MG63 (cell line): ENCODE results near the gene ACE. TPM values are rescaled to one million over a fixed set of nuclear protein-coding genes. Genes with fewer than 3 reads are reported as not detected.
A peak's percentile ranks its signal among the peaks of the same experiment; 100 is the strongest.
"Not testable (repeated sequence)": the region's sequence is repeated elsewhere in the genome, so short reads cannot be mapped to it uniquely, and the experiment has no call there.

Experiments used
- DNase-seq: peaks from one replicate; pipeline ENCODE4 v3.0.0-alpha.2; 2020
- H3K27me3 ChIP-seq: fragments of 250-450 bp; sonication (Bioruptor Pico); 2 replicates; pipeline ENCODE4 v1.5.1; 2020; ENCODE audit warnings: mild to moderate bottlenecking, moderate library complexity
- H3K36me3 ChIP-seq: fragments of 250-450 bp; sonication (Bioruptor Pico); 2 replicates; pipeline ENCODE4 v1.5.1; 2020; ENCODE audit warnings: mild to moderate bottlenecking, moderate library complexity
- H3K4me3 ChIP-seq: fragments of 250-450 bp; sonication (Bioruptor Pico); 2 replicates; pipeline ENCODE4 v1.5.1; 2020; ENCODE audit warnings: mild to moderate bottlenecking, moderate library complexity
- H3K9me3 ChIP-seq: fragments of 250-450 bp; sonication (Bioruptor Pico); 2 replicates; pipeline ENCODE4 v1.5.1; 2020; ENCODE audit warnings: mild to moderate bottlenecking, moderate library complexity
- total RNA-seq: library from RNA; depleted of rRNA; stranded (reverse); fragments of >200 nt; shearing (Covaris generic); gene quantifications from 2 replicates; pipeline ENCODE4 v1.2.3, GENCODE V29; 2014; ENCODE audit warnings: low replicate concordance

The ACE gene
- total RNA-seq, 1 experiment from 2014 or later = 0.40 TPM

GRCh38 chr17:63452962-63453551 is 23.8 kb upstream of the ACE start:
- H3K36me3 ChIP-seq = no peaks in the 10 kb centered on the region
- H3K27me3 ChIP-seq = no peaks in the 10 kb centered on the region
- DNase-seq = no peak
- no peak overlapping the region for H3K4me3 ChIP-seq
- no peaks in the 10 kb centered on the region for H3K9me3 ChIP-seq

DNA sequence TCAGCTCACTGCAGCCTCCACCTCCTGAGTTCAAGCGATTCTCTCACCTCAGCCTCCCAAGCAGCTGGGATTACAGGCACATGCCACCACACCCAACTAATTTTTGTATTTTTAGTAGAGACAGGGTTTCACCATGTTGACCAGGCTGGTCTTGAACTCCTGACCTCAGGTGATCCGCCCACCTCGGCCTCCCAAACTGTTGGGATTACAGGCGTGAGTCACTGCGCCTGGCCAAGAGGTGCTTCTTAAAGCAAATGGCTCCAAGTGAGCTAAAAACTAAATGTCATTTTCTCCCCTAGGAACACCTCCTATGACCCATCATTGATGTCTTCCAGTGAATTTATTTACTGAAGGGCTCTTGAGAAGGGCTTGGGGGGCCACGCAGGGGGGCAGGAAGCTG is 22.5 kb upstream of the ACE start:
- not testable (repeated sequence) for DNase-seq, H3K4me3 ChIP-seq, H3K36me3 ChIP-seq, H3K27me3 ChIP-seq, H3K9me3 ChIP-seq

DNA sequence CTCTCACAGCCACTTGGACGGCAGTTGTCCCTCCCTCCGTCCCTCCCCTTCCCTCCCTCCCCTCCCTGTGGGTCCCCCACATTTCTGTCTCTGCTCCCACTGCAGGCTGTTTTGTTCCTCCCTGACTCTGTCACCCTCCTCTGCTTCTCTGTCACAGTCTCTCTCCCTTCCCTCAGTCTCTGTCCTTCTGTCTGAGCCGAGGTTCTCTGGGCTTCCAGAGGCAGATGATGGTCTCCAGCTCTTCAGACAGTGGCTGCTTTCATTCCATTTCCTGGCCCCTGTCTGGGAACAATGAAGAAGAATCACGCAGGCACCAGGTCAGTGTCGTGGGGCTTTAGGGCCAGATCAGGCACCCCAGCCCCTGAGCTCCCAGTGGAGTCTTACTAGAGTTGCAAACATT is 21.9 kb upstream of the ACE start:
- Histone ChIP-seq H3K27me3 (no peaks in the 10 kb centered on the region), H3K9me3 (no peaks in the 10 kb centered on the region), H3K4me3 (no peak overlapping the region), H3K36me3 (no peaks in the 10 kb centered on the region)
- DNase-seq = no peak

DNA sequence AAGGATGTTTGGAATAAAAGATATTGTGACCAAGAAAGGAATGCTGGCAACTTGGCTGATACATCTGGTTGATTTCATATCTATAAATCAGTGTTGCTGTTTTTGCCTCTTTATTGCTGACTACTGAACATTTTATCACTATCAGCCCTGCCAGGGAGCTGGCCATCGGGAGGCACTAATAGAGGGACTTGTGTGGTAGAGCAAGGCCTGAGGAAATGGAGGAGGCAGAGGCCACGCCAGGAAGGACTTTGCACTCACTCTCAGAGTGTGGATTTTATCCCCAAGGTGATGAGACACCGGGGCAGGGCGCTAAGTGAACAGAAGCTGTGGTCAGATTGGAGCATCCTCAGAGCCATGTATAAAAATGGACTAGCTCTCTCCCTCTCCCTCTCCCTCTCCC is 21.4 kb upstream of the ACE start:
- Histone ChIP-seq H3K4me3 (no peak overlapping the region), H3K9me3 (no peaks in the 10 kb centered on the region), H3K36me3 (no peaks in the 10 kb centered on the region), H3K27me3 (no peaks in the 10 kb centered on the region)
- no peak for DNase-seq

DNA sequence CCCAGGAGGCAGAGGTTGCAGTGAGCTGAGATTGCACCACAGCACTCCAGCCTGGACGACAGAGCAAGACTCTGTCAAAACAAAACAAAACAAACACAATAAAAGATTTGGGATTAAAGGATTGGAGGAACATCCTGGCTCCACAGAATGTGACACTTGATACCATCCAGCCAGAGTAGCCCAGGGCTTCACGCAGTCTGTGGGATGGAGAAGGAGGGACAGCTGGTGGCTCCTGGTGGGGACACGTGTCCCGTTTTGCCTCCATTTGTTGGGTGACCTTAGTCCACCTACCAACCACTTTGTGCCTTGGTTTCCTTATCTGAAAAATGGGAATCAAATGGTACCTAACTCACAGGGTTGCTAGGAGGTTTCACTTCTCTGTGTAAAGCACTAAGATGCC is 18.4 kb upstream of the ACE start:
- H3K36me3 ChIP-seq = no peaks in the 10 kb centered on the region
- H3K4me3 ChIP-seq = no peak overlapping the region
- no peaks in the 10 kb centered on the region for H3K9me3 ChIP-seq
- no peak for DNase-seq
- no peaks in the 10 kb centered on the region for H3K27me3 ChIP-seq

DNA sequence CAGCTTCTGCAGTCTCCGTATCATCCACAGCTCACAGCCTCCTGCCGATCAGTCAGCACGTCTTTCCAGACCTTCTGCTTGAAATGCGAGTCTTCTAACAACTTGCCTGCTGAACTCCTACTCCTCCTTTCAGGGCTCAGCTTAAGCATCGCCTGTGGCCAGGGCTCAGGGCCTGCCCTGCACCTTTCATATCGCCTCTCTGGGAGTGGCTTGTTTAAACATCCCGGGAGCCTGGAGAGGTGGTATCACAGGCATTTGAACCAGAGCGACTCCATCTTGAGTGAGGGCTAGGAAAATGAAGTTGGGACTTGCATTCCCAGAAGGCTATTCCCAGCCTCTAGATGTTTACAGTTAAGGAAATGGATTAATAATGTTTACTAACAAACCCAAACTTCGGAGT is 16.8 kb upstream of the ACE start:
- Histone ChIP-seq H3K4me3 (no peak overlapping the region), H3K27me3 (no peaks in the 10 kb centered on the region), H3K9me3 (no peaks in the 10 kb centered on the region)

DNA sequence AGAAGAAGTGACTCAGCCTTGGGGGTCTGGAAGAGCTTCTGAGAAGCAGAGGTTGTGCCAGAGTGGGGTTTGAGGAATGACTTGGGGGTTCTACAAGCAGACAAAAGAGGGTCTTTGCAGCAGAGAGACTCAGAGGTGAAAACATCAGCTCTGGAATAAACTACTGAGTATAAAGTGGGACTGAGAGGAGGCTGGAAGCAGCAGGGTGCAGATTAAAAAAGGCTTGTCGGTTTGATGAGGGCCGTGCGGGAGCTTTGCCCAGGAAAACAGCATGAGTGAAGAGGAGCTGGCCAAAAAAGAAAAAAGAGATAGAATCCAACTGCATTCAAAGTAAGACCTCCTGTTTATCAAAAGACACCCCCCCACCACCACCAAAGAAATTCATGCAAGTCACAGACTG is 13.1 kb upstream of the ACE start:
- Histone ChIP-seq H3K4me3 (no peak overlapping the region), H3K27me3 (no peaks in the 10 kb centered on the region; the same call in 1 of the 2 replicates), H3K36me3 (no peaks in the 10 kb centered on the region), H3K9me3 (no peaks in the 10 kb centered on the region)
- no peak for DNase-seq

More for the DNA sequence above, 16.8 kb upstream of the ACE start:
- no peaks in the 10 kb centered on the region for H3K36me3 ChIP-seq
- DNase-seq = no peak

- Histone ChIP-seq H3K9me3 (no peaks in the 10 kb centered on the region), H3K36me3 (no peaks in the 10 kb centered on the region), H3K4me3 (no peak overlapping the region), H3K27me3 (no peaks in the 10 kb centered on the region; the same call in 1 of the 2 replicates)
- DNase-seq = no peak
Measured at GRCh38 chr17:63464691-63465236, 12.1 kb upstream of the ACE start.

GRCh38 chr17:63468099-63468498 is 8.8 kb upstream of the ACE start:
- DNase-seq, H3K4me3 ChIP-seq, H3K9me3 ChIP-seq, H3K36me3 ChIP-seq, H3K27me3 ChIP-seq: not testable (repeated sequence)

DNA sequence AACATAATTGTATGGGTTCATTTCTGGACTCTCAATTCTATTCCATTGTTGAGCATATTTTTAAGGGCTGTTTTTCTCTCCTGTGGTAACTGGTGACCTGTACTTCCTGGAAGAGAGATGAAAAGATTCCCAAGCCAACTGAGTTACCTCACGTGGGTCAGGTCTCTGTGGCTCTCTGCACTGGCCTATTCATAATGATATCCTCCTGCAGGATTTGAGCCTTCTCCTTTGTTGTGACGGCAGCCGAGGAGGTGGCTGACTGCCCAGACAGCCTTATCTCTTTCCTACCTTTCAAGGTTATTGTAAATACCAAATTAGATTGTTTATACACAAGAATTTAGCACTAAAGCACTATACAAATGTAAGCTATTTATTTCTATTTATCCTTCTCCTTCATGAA is 2.7 kb upstream of the ACE start:
- H3K4me3 ChIP-seq = no peak overlapping the region
- no peak for DNase-seq
- peaks cover 14% of the 10 kb centered on the region; the same call in 1 of the 2 replicates for H3K27me3 ChIP-seq
- H3K36me3 ChIP-seq = no peaks in the 10 kb centered on the region
- H3K9me3 ChIP-seq = no peaks in the 10 kb centered on the region

GRCh38 chr17:63474586-63475460 is 2.0 kb upstream of the ACE start:
- peaks cover 14% of the 10 kb centered on the region; the same call in 1 of the 2 replicates for H3K27me3 ChIP-seq
- DNase-seq = no peak

DNA sequence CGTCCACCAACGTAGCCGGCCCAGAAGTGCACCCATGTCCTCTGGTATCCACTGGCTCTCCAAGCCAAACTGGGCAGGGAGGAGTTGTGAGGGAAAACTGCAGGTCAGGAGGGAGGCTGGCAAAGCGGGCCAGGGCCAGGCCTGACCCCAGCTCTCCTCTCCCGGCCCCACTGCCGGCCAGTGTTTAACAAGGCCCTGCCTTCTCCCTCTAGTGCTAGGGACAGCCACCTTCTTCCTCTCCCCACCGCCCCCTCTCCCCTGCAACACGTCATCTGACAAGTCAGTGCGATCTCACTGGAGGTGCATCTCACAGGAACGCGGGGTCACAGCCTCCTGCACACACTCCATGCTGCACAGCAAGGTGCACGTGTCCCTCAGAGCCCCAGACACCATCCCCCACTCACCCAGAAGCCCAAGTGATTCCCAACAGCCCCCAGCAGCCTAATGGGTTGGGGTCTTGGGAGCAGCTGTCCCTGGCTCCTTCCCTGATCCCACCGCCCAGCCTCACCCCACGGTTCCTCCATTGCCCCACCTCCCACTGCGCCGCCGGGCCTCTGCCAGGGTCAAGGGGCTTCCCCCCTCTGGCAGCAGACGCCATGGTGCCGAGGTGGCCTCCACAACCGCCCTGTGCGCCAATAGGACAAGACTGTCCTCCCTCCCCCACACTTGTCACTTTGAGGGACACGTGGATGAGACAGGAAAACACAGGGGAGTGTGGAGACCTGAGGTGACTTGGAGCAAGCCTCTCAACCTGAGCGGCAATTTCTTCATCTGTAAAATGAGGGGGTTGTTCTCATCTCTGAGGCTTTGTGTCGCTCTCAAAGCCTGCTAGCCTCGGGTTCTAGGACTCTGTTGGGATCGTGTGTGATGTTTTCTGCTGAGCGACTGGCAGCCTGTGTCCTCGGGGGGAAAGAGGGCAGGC is 1.1 kb upstream of the ACE start:
- DNase-seq = no peak
- H3K27me3 ChIP-seq = peaks cover 14% of the 10 kb centered on the region; the same call in 1 of the 2 replicates
- no peak overlapping the region for H3K4me3 ChIP-seq
- H3K9me3 ChIP-seq = no peaks in the 10 kb centered on the region
- H3K36me3 ChIP-seq = no peaks in the 10 kb centered on the region

More at GRCh38 chr17:63474586-63475460, 2.0 kb upstream of the ACE start:
- H3K4me3 ChIP-seq = no peak overlapping the region
- no peaks in the 10 kb centered on the region for H3K9me3 ChIP-seq
- no peaks in the 10 kb centered on the region for H3K36me3 ChIP-seq

DNA sequence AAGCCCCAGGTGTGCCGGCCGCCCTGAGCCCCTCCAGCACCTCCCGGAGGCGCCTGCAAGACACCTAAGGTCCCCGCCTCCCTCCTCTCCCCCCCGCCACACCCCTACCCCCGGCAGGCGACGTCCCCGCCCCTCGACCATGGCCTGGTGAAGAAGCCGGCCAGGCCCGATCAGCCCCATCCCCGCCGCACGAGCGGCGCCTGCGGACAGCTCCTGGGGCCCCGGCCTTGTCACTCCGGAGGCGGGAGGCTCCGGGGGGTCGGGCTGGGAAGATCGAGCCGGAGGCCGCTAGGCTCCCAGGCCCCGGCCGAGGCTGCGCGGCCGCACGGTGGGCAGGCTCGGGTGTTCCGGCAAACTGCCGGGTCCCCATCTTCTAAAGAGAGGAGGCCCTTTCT is 405 bp upstream of the ACE start:
- Histone ChIP-seq H3K27me3 (peaks cover 11% of the 10 kb centered on the region; the same call in 1 of the 2 replicates), H3K4me3 (no peak overlapping the region; the same call in 1 of the 2 replicates), H3K36me3 (no peaks in the 10 kb centered on the region), H3K9me3 (no peaks in the 10 kb centered on the region)
- DNase-seq = no peak

GRCh38 chr17:63477480-63478440 is 899 bp downstream of the ACE start:
- Histone ChIP-seq H3K36me3 (no peaks in the 10 kb centered on the region), H3K9me3 (no peaks in the 10 kb centered on the region), H3K27me3 (peaks cover 5% of the 10 kb centered on the region; the same call in 1 of the 2 replicates), H3K4me3 (no peak overlapping the region)
- no peak for DNase-seq

GRCh38 chr17:63478814-63479494 is 2.1 kb downstream of the ACE start:
- H3K9me3 ChIP-seq = no peaks in the 10 kb centered on the region
- DNase-seq = peak; percentile 89
- H3K27me3 ChIP-seq = peaks cover 5% of the 10 kb centered on the region; the same call in 1 of the 2 replicates
- no peak overlapping the region for H3K4me3 ChIP-seq
- H3K36me3 ChIP-seq = no peaks in the 10 kb centered on the region
